Measurements from ENCODE around the gene TECR.

DNA sequence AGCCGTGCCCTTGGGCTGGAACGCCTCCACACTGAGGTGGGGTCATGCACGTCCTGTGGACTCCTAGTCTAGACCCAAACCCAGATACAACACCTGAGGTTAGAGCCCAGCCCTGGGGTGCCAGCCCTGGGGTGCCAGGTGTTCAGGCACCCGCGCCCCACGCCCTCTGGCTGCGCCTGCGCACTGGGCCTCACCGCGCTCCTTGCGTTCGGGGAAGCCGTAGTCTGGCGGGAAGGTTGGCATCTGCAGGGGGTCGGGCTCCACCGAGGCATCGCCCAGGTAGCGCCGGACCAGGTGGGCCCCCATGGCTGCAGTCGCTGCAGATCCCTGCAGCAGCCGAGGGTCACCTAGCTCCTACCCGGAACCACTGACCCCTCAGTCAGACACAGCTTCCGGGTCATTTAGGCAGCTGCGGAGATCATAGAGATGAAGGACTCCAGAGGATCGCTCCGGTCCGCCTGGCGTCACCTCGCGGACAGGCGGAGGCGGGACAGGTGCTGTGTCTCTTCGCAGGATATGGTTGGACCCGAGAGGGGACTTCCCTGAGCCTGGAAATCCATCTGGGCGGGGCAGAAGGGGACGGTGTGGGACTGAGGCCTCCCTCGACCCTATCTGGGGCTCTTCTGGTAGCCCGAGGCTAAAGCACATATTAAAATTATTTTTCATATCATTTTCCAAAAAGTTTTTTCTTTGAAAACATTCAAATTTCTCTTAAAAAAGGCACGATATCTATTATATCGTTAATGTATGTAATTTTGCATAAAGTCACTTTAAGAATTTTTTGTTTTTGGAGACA is 42.5 kb downstream of the TECR start, which contains the start of gene NDUFB7:
- TF ChIP-seq EZH2phosphoT487 (IDR thresholded peaks at IDR 0.05; ENCODE audit: insufficient read depth, low read depth) = no peak
- no peak for TF ChIP-seq EZH2 (IDR thresholded peaks at IDR 0.05; ENCODE audit: insufficient read depth, poor library complexity, severe bottlenecking)

Measured in GM23248 (cell line).